Femur (tissue), 1 donor: ENCODE results near the gene TMEM43.
A peak's percentile ranks its signal among the peaks of the same experiment; 100 is the strongest.

Source experiments
- DNase-seq: peaks from one replicate; pipeline ENCODE4 v3.0.0-alpha.2; 2017

Gene TMEM43

DNA sequence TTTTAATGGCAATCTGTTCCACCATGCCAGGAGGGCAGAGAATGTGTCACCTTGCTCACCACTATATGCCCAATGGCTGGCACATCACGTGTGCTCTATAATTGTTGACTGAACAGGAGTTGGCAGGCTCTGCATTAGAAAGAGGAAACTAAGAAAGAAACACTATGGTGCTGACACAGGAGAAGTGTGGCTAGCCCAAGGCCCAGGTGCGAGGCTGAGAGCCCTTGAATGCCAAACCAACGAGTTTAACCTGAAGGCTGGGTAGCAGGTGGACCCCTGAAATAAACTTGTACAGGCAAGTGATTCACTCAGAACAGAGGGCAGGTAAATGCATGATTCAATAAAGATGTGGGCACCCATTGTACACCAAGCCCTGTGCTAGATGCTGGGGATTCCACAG, 2.6 kb upstream of the TMEM43 start:
- DNase-seq, result no peak

DNA sequence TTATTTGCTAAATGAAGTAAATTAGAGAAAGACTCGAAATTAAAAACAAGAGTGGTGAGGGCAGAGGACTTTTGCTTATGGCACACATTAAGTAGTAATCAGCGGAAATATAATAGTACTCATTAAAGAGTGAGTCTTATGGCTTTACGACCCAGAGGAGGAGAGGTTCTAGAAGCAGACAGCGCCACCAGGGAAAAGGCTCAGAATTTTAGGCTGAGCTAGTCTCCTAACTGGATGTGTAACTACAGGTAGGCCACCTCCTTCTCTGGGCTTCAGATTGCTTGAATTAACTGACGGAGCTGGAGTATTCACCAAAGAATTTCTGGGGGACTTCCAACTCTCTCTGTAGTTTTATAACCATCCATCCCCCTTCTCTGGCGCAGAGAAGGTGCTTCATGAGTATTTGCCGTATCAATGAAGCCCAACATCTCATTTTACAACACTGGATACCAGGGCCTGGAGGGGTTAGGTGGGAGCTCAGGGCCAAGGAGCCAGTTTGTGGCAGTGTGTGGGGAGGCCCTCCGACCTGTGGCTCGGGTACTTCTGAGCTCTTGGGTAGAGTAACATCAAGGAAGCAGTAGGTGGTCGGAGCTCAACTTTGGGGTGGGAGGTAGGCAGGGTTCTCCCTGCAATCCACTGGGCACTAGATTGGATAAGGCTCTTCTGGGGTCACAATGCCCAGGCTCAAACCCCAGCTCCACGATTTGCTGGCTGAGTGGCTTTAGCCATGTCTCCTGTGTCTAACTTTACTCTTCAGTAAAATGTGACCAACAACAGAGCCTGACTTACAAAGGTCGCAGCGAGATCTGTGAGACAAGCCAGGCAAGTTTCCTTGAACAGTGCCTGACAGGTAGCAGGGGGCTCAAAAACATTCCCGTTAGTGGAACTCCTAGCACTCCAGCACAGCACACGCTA, 1.3 kb upstream of the TMEM43 start:
- DNase-seq, result no peak

DNA sequence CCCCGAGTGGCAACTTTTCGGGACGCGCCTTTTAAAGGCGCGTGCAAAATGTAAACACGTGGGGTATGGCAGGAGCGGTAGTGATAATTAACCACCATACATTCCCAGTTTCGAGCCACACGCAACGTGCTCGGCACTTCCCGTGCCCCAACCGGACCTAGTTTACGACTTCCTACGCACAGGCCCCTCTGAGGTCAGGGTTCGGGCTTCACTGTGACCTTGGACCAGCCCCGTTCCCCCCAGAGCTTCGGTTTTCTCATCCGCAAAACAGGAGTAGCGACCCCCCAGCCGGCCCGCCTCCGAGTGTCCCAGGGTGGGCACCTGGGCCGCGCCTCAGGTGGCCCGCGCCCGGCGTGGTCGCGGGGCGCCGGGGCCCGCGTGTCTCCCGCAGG, 633 bp upstream of the TMEM43 start:
- DNase-seq, result peak; percentile 61

DNA sequence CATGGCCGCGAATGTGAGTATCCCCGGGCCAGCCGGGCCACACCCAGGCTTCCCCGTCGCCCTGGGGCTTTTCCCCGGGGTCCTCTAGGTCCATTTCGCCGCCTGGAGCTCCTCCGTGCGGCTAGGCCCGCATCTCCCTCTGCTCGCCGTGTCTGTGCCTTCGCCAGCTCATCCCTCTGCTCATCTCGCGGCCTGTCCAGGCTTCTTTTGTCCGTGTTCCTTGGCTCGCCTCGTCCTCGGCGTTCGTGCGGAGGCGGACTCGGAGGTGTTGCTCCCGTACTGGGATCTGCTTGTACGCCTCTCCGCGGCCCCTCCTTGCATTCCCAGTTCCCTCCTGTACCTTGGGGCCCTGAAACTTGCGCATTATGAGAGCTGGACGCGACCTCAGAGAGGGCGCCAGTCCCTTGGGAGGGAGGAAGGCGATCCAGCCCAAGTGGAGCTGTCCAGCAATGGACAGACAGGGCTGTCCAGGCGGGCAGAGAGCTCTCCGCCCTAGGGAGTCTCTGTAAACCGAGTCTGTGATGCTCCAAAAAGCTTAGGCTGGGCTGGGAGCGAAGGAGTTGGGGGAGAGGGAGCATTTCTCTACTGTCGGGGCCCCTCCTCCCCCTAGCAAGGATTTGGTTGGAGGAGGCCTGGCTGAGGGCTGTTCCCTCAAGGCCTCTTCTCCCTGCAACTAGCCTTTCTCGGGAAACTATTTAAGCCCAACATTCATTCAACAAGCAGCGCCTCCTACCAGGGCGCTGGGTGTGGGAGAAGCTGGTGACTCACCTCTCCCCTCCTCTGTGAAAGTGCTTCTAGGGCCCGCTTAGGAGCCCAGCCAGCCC, 553 bp downstream of the TMEM43 start:
- DNase-seq, result peak; percentile 73

DNA sequence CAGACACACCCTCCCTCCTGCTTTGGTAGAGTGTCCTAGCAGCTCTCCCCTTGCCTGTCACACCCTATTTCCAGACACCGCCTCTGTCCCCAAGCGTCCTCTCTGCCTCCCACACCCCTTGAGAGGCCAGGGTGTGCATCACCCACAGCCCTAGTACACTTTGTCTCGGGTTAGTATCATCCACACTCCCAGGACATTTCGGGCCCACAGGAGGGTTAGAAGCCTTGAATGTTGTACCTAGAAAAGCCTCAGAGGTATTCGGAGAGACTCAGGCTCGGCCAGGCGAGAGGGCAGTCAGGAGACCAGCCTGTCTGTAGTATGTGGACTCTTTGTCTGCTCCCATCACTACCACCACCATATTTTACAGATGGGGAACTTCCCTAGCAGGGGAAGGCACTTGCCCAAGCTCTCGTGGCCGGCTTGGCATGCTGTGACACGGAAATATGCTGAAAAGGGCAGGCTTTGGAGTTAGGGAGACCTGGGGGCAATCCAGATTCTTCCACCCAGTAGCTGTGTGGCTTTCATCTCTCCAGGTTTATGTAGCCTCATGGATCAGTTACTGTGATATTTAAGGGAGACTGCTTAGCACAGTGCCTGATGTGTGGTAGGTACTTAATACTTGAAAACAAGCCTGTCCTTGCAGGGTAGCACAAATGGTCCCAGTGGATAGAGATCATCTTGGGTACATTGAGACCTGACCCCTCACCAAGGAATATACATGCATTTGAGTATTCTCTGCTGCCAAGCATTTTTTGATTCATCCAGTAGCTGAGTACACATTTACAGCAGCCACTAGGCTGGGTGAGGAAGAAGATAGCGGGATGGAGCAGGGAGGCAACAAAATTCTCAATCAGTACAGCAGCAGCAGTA, 1.4 kb downstream of the TMEM43 start:
- DNase-seq, result peak; percentile 2

DNA sequence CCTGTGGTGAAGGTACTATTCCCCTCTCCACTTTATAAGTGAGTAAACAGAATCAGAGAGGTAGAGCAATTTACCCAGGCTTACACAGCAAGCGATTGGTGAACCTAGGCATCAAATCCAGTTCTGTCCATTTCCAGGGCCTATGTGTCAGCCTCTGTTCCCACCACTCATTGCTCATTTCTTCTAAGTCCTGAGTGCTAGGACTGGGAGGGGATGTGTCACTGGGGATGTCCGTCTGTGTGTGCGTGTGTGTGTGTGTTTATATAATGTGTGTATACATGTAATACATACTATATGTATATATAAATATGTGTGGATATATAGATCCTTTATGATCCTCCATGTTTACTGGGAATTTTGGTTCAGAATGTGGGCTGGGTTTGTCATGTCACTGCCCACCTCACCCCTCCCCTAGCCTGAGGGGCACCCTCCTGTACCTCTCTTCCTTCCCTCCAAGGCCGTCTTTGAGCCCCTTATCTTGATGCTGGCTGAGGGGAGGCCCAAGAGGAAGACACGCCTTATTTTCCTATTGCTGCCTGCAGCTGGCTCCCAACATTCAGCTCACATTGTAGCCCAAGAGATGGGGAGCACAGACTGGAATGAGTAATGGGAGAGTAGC, 2.1 kb downstream of the TMEM43 start:
- DNase-seq, result peak; percentile 17

DNA sequence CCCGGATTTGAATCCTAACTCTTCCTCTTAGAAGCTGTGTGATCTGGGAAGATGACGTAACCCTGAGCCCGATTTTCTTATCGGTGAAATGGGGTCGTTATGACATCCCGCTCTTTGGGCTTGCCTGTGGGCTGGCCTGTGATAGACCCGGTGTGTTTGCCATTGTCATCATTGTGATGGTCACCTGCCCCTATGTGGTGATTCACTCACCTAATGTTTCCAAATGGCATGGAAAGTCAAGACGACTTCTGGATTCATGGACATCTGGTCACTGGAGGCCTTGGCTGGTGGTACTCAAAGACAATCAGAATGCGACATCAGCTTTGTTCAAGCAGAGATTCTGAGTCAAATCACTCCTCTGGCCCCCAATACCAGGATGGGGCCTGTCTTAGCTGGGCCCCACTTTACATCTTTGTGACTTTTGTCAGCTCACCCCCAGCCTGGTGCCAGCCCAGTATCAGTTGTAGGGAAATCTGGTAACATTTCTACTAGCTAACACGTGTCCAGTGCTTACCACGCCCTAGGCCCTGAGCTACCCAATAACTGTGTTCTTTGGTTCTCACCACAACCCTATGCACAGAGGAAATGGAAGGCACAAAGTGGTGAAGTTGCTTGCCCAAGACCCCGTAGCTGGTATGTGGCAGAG, 2.8 kb downstream of the TMEM43 start:
- DNase-seq, result peak; percentile 5

DNA sequence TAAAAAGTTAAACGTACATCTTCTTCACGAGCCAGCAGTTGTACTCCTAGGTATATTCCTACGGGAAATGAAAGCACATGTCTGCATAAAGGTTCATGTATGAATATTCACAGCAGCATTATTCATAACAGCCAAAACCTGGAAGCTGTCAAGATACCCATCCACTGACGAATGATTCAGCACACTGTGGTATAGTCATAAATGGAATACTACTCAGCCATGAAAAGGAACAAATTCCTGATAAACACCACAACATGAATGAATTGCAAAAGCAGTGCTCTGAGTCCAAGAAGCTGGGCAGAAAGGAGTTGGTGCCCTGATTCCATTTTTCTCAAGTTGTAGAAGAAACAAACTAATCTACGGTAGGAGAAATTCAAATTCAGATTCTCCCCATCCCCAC, 3.9 kb downstream of the TMEM43 start:
- no peak for DNase-seq

DNA sequence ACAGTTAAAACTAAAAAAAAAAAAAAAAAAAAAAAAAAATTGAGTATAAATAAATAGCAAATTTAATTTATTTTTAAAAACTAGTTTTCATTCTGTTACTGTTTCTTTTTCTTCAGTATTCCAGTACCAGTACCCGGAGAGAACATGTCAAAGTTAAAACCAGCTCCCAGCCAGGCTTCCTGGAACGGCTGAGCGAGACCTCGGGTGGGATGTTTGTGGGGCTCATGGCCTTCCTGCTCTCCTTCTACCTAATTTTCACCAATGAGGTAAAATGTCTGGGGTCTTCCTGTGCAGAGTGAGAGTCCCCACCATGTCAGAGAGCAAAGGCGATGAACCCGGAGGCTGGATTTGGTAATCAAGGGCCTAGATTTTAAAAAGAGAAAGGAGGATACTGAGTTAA, 4.4 kb downstream of the TMEM43 start:
- peak; percentile 4 for DNase-seq

DNA sequence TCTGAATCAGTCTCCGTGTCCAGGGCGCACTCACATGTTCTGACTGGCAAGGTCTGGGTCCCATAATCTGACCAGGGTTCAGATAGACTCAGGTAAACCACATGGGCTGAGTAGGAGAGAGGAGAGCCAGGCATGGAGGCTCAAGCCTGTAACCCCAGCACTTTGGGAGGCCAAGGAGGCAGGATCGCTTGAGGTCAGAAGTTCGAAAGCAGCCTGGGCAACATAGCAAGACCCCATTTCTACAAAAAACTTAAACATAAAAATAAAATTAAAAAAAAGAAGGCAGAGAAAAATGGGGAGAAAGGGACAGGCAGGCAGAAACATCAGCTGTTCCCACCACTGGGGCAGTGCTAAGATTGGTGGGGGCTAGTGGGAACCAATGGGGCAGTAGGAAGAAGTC, 5.4 kb downstream of the TMEM43 start:
- no peak for DNase-seq

DNA sequence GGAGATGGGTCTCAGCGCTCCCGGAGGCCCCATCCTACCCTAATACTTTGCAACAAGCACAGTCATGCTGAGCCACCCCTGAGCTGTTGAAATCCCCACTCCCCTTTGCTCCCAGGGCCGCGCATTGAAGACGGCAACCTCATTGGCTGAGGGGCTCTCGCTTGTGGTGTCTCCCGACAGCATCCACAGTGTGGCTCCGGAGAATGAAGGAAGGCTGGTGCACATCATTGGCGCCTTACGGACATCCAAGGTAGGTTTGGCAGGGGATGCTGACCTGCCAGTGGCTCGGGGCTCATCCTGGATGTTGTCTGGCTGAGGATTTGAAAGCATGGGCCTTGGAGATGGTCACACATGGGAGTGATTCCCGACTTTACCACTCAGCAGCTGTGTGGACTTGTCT, 5.9 kb downstream of the TMEM43 start:
- DNase-seq, result no peak

DNA sequence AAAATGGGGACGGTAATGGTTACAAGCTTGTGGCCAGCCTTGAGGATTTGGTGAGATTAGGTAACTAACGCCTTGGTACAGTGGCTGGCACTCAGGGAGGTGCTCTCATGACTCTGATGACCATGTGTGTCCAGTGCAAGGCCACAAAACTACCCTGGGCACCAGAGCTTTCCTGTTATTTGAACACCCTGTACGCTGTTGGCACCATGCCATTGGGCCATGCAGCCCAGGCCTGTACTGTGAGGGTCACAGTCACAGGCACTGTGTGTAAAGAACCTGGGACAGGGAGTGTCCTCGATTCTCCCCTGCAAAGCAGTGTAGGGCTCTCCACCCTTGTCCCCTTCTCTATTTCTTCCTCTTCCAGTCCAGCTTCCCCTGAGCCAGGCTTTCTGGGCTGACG, 6.3 kb downstream of the TMEM43 start:
- DNase-seq, result no peak

DNA sequence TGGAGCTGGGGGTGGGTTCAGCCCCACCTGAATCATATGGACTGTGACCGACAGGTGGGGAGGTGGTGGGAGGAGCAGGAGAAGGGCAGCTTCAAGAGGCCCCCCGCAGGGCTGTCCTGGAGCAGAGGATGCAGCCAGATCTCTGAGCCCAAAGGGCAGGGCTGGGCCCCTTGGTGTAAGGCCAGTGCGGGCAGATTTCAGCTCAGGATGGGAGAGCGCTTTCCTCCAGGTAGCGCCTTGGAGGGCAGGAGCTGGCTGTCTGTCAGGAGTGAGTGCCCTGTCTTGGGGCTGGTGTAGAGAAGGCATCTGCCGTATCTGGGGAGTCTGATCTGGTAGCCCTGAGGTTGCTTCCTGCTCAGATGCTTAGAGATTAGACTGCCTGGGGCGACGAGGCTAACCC, 7.3 kb downstream of the TMEM43 start:
- DNase-seq, result no peak

DNA sequence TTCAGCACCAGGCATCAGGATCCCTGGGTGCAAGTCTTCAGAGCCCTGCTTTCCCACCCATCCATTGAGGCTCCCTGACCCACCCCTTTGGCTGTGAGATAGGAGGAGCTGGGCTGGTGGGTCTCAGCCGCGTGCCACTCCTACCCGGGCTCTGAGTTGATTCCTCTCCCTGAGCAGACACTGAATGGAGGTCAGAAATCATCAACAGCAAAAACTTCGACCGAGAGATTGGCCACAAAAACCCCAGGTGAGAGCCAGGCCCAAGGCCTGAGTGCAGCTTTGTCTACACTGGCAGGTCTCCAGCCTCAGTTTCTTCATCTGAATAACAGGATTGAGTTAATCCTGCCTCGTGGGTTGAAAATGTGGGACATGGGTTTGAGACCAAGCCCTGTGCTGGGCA, 7.8 kb downstream of the TMEM43 start:
- DNase-seq, result no peak

DNA sequence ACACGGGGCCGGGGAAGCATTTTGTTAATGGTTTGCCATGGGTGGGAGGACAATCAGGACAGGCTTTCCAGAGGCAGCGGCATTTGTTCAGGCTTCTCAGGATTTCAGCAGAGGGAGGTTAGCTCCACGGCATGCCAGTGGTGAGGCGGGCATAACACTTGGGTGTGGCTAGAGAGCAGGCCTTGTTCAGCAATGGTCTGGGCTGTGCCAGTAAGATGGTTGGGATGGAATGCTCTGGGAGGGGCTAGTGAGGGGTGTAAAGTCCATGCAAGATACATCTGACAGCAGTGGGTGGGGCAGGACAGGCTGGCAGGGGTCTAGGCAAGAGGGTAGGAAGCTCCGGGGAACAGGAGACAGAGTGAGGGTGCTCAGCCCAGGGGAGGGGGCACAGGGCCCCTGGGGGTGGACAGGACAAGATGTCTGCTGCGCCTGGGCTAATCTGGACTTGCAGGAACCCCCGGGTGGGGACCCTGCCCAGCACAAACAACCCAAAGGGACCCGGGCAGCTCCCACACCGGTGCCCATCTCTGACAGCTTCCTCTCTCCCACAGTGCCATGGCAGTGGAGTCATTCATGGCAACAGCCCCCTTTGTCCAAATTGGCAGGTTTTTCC, 8.4 kb downstream of the TMEM43 start:
- no peak for DNase-seq

DNA sequence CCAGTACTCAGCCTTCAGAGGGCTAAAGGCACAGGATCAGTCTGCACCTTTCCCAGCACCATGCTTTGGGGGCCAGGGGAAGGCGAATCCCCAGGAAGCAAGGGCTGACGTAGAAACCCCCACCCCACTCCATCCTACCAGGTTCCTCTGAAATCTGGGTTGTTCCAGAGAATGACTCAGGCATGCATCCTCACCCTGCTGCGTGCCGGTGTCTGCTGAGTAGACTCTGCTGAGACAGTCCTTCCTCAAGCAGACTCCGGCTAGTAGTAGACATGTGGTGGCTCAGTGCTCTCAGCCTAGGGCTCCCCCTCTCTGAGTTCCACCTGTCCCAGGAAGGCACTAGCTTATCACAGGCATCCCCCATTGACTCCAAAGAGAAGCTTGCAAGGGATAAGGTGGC, 9.0 kb downstream of the TMEM43 start:
- DNase-seq, result no peak

DNA sequence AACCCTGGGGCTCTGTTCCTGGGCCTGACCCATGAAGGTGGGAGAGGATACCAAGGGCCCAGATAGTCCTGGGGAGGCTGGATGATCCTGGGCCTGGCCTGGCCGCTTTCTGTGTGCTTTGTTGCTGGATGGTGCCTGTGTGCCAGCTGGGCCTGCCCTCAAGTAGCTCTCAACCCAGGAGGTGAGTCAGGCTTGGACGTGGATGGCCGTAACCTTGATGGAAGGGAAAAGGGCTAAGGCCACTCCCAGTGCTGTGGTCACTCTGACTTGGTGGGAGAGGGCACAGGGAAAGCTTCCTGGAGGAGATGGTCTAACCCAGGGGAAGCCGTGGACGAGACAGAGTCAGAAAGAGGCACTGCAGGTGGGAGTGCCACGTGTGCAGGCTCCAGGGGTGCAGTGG, 9.4 kb downstream of the TMEM43 start:
- DNase-seq, result no peak

DNA sequence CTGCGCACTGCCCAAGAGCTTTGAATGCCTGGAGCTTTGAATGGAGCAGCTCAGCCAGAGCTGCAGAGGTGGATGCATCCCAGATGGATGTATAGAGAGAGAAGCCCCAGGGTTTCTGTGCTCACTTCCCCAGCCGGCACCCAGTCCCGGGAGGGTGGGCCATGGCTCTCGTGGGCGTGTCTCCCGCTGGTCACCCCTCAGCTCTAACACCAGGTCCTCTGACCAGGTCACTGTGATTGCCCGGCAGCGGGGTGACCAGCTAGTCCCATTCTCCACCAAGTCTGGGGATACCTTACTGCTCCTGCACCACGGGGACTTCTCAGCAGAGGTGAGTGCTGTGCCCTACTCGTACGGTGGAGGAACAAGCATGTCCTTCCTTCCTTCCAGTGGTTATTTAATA, 10.7 kb downstream of the TMEM43 start:
- DNase-seq, result no peak

DNA sequence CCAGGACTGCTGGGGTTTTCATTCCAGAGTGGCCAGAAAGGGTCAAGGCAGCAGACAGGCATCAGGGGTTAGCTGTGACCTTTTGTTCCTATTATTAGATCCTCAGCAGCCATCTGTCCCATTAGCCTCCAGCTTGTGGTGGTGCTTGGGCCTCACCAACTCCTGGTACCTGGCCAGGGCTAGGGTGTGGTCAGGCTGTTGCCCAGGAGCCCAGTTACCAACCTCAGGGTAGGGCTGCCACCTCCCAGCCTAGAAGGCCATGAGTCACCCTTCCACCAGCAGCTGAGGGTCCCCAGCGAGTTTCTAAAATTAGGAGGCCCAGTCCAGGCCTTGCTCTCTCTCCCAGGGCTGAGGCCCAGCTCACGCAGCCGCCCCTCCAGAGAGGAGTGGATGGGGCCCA, 12.2 kb downstream of the TMEM43 start:
- no peak for DNase-seq

DNA sequence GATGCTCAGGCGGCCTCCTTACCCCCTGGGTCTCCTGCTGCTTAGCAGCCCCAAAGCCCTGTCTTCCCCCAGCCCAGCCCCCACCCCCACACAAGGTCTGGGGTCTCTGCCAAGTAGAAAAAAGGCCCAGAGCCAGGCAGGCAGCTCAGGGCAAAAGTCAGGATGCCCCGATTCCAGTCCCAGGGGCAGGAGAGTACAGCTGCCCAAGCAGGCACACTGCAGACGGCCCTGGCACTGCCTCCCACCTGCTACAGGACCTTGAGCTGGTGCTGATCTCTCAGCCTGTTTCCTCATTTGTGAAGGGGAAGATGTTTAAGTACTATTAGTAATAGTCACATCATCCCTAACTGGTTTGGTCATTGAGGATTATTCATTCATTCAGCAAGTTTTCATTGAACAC, 12.6 kb downstream of the TMEM43 start:
- no peak for DNase-seq

DNA sequence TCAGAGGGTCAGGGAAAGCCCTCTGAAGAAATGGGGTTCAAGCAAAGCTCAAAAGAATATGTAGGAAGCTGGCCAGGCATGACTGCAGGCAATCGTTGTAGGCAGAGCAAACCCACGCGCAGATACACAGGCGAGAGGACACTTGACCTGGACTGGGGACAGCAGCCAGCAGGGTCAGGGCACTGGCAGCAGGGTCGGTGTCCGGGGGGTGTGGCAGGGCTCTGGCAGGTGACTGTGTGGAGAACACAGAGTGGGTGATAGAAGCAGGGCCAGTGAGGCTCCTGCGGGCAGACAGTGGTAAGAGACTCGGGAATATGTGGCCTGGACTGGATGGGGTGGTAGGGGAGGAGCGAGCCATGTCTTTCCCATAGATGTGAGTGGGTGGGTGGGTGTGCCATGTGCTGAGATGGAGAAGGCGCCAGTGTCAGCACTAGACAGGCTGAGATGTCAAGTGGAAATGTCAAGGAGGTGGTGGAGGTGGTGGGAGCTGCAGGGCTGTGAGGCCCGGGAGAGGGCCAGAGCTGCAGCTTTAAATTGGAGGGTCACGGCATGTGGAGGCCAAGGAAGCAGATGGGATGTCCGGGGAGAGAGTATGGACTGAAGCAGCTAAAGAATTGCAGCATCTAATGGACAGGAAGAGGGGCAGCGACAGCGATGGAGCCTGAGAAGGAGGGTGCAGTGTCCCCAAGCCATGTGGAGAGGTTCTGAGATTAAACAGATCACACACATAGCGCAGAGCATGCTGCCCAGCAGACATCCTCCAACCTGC, 13.4 kb downstream of the TMEM43 start:
- DNase-seq, result no peak
